H1 (cell line): ENCODE data around the gene PRKCA. TPM values are rescaled to one million over a fixed set of nuclear protein-coding genes. Genes with fewer than 3 reads are reported as not detected.

Source experiments
- CTCF ChIA-PET: fragments of 300-600 bp; sonication (Branson Sonifier 250); formaldehyde crosslinking; loops from one replicate; lab custom pipeline; 2021; ENCODE audit not compliant: partially characterized antibody; lab: Charles Lee
- POLR2A ChIA-PET: fragments of 300-600 bp; sonication (Branson Sonifier 250); formaldehyde crosslinking; loops from one replicate; lab custom pipeline; 2021; ENCODE audit warnings: inconsistent platforms; ENCODE audit not compliant: partially characterized antibody; lab: Charles Lee
- DNase-seq, 2 experiments: peaks; one replicate each; pipeline versions ENCODE4 v3.0.0 to v3.0.0-alpha.2; 2010 to 2022; ENCODE audit warnings: low spot score in 2 of 2, low read depth in 1 of 2, mixed read lengths in 1 of 2
- FAIRE-seq: peaks from 2 replicates; lab custom pipeline; 2011; peaks lifted over from hg19 to GRCh38; lab: Jason Lieb, UNC
- H2AFZ ChIP-seq: 2 replicates; pipeline ENCODE4 v1.8.1; 2012; ENCODE audit warnings: low read length, inconsistent platforms
- H2AK5ac ChIP-seq: 2 replicates; pipeline ENCODE4 v1.6.1; 2013; ENCODE audit warnings: low read depth, low read length
- H2BK120ac ChIP-seq: replicated peaks from 2 replicates; pipeline ENCODE3; 2013; ENCODE audit warnings: low read depth, low read length, inconsistent platforms
- H2BK12ac ChIP-seq: 2 replicates; pipeline ENCODE4 v1.6.1; 2013; ENCODE audit warnings: low read depth, low read length
- H2BK15ac ChIP-seq: 2 replicates; pipeline ENCODE4 v1.6.1; 2013; ENCODE audit warnings: low read length
- H2BK20ac ChIP-seq: 2 replicates; pipeline ENCODE4 v1.6.1; 2013; ENCODE audit warnings: low read length
- H2BK5ac ChIP-seq: 2 replicates; pipeline ENCODE4 v1.6.1; 2013; ENCODE audit warnings: low read depth, low read length
- H3K14ac ChIP-seq: 2 replicates; pipeline ENCODE4 v1.6.1; 2013; ENCODE audit warnings: inconsistent platforms; ENCODE audit not compliant: insufficient read length
- H3K18ac ChIP-seq: 2 replicates; pipeline ENCODE4 v1.6.1; 2013; ENCODE audit warnings: low read length; ENCODE audit errors: extremely low read depth
- H3K23ac ChIP-seq: 2 replicates; pipeline ENCODE4 v1.6.1; 2013; ENCODE audit warnings: inconsistent platforms; ENCODE audit not compliant: insufficient read length
- H3K23me2 ChIP-seq: 2 replicates; pipeline ENCODE4 v1.6.1; 2013; ENCODE audit warnings: low read depth, low read length
- H3K27ac ChIP-seq: 2 replicates; pipeline ENCODE4 v1.6.1; 2011; ENCODE audit warnings: low read depth, low read length, inconsistent platforms
- H3K27me3 ChIP-seq, 4 experiments: replicated peaks in 1 of 4; 1 replicate in 1 of 4; 2 replicates in 3 of 4; pipeline versions ENCODE4 v1.6.1 to v1.8.1; 2011 to 2013; ENCODE audit warnings: low read length in 3 of 4, mild to moderate bottlenecking in 3 of 4, inconsistent platforms in 2 of 4, mixed read lengths in 2 of 4, moderate library complexity in 1 of 4; ENCODE audit not compliant: control insufficient read depth in 3 of 4, insufficient read depth in 3 of 4; ENCODE audit errors: extremely low read depth in 1 of 4
- H3K36me3 ChIP-seq, 4 experiments: 2 replicates each; pipeline versions ENCODE4 v1.6.1 to v1.8.1; 2011 to 2013; ENCODE audit warnings: mild to moderate bottlenecking in 4 of 4, low read length in 3 of 4, moderate library complexity in 2 of 4, control low read depth in 1 of 4, inconsistent platforms in 1 of 4; ENCODE audit not compliant: insufficient read depth in 4 of 4, control insufficient read depth in 2 of 4
- H3K4ac ChIP-seq: replicated peaks from 2 replicates; pipeline ENCODE3; 2013; ENCODE audit warnings: low read length, low read depth, mixed read lengths, inconsistent platforms; ENCODE audit not compliant: insufficient read length
- H3K4me1 ChIP-seq, 4 experiments: replicated peaks in 1 of 4; 1 replicate in 1 of 4; 2 replicates in 3 of 4; pipeline versions ENCODE4 v1.6.1 to v1.8.1; 2011 to 2013; ENCODE audit warnings: low read length in 3 of 4, inconsistent platforms in 2 of 4, mixed read lengths in 1 of 4; ENCODE audit not compliant: insufficient read depth in 4 of 4, control insufficient read depth in 3 of 4
- H3K4me2 ChIP-seq, 2 experiments: 2 replicates each; pipeline versions ENCODE4 v1.6.1 to v1.8.1; 2011 to 2013; ENCODE audit warnings: low read depth in 2 of 2, low read length in 2 of 2, control low read depth in 1 of 2, inconsistent platforms in 1 of 2, mild to moderate bottlenecking in 1 of 2; ENCODE audit not compliant: insufficient read depth in 1 of 2
- H3K4me3 ChIP-seq, 4 experiments: fragments of 200-600, 300-600 bp in 1 of 4; sonication (generic), shearing (Covaris generic), sonication (Bioruptor Twin) in 1 of 4; 2 replicates each; pipeline versions ENCODE4 v1.5.1 to v1.8.1; 2011 to 2016; ENCODE audit warnings: low read length in 4 of 4, low read depth in 3 of 4, control low read depth in 2 of 4, inconsistent platforms in 2 of 4, mild to moderate bottlenecking in 2 of 4, mixed read lengths in 1 of 4, moderate library complexity in 1 of 4; ENCODE audit not compliant: insufficient read depth in 2 of 4; ENCODE audit errors: extremely low read depth in 1 of 4
- H3K56ac ChIP-seq: replicated peaks from 2 replicates; pipeline ENCODE3; 2013; ENCODE audit warnings: low read depth, mild to moderate bottlenecking, mixed read lengths, low read length, inconsistent platforms; ENCODE audit not compliant: insufficient read length
- H3K79me1 ChIP-seq: 2 replicates; pipeline ENCODE4 v1.6.1; 2013; ENCODE audit warnings: low read depth, low read length, control low read depth
- H3K79me2 ChIP-seq, 2 experiments: 2 replicates each; pipeline versions ENCODE4 v1.6.1 to v1.8.1; 2012 to 2013; ENCODE audit warnings: low read length in 2 of 2, mild to moderate bottlenecking in 2 of 2, inconsistent platforms in 1 of 2; ENCODE audit not compliant: insufficient read depth in 2 of 2, control insufficient read depth in 1 of 2
- H3K9ac ChIP-seq, 4 experiments: replicated peaks in 1 of 4; 1 replicate in 1 of 4; 2 replicates in 3 of 4; pipeline versions ENCODE4 v1.6.1 to v1.8.1; 2011 to 2013; ENCODE audit warnings: low read depth in 3 of 4, low read length in 3 of 4, control low read depth in 2 of 4, mild to moderate bottlenecking in 2 of 4, moderate library complexity in 2 of 4, inconsistent platforms in 1 of 4; ENCODE audit errors: extremely low read depth in 1 of 4
- H3K9me3 ChIP-seq, 2 experiments: 2 replicates each; pipeline versions ENCODE4 v1.6.1 to v1.8.1; 2012 to 2013; ENCODE audit warnings: mild to moderate bottlenecking in 2 of 2, moderate library complexity in 2 of 2, control low read depth in 1 of 2, inconsistent platforms in 1 of 2, low read depth in 1 of 2, low read length in 1 of 2, mixed read lengths in 1 of 2; ENCODE audit not compliant: insufficient read depth in 2 of 2
- H4K20me1 ChIP-seq, 2 experiments: replicated peaks in 1 of 2; 2 replicates each; pipeline versions ENCODE3 to v1.8.1; 2011 to 2013; ENCODE audit warnings: inconsistent platforms in 2 of 2, low read length in 2 of 2, mild to moderate bottlenecking in 1 of 2; ENCODE audit not compliant: insufficient read depth in 2 of 2, control insufficient read depth in 1 of 2
- H4K5ac ChIP-seq: 2 replicates; pipeline ENCODE4 v1.6.1; 2013; ENCODE audit warnings: low read length, low read depth, mixed read lengths, inconsistent platforms; ENCODE audit not compliant: insufficient read length
- H4K8ac ChIP-seq: 2 replicates; pipeline ENCODE4 v1.8.0; 2013; ENCODE audit warnings: mild to moderate bottlenecking, moderate library complexity, low read length, inconsistent platforms; ENCODE audit not compliant: insufficient read depth; ENCODE audit errors: extremely low read depth
- H4K91ac ChIP-seq: replicated peaks from 2 replicates; pipeline ENCODE3; 2013; ENCODE audit warnings: low read length, mixed read lengths, inconsistent platforms; ENCODE audit not compliant: insufficient read length
- JUN ChIP-seq: IDR thresholded peaks from 2 replicates; pipeline ENCODE4 v1.6.1; 2011; ENCODE audit warnings: low read depth, mild to moderate bottlenecking, improper control_type of control experiment, low read length
- KDM1A ChIP-seq: fragments of 200-600, 300-600 bp; sonication (generic); IDR thresholded peaks from 2 replicates; pipeline ENCODE4 v1.7.1; 2016; ENCODE audit warnings: mild to moderate bottlenecking, low read length, borderline replicate concordance
- NANOG ChIP-seq: IDR thresholded peaks from 2 replicates; pipeline ENCODE4 v1.6.1; 2011; ENCODE audit warnings: low read length, low read depth, mild to moderate bottlenecking, inconsistent platforms; ENCODE audit not compliant: insufficient read depth, poor library complexity, severe bottlenecking
- WGBS, 2 experiments: shearing (Covaris generic) in 1 of 2; methylation state at CpG; one replicate each; pipeline versions ENCODE4 v1.1.6 to v1.1.7; 2013 to 2015; ENCODE audit warnings: low lambda C conversion rate in 2 of 2, mixed read lengths in 2 of 2, inconsistent platforms in 1 of 2, low coverage in 1 of 2, missing lambda C conversion rate in 1 of 2; ENCODE audit not compliant: insufficient replicate concordance in 2 of 2, insufficient coverage in 1 of 2, insufficient read length in 1 of 2; ENCODE audit errors: extremely low coverage in 1 of 2, missing lambda C conversion rate in 1 of 2; 5-methylcytosine and 5-hydroxymethylcytosine counted together
- polyA plus RNA-seq, 7 experiments: library from polyadenylated mRNA; depleted of rRNA in 3 of 7; stranded (reverse) in 5 of 7; unstranded in 2 of 7; fragments of >200 nt in 5 of 7; fragments of 200-250 nt in 2 of 7; gene quantifications; 1 replicate in 5 of 7; 2 replicates in 1 of 7; 4 replicates in 1 of 7; pipeline versions ENCODE4 v1.2.1 to v1.2.3, GENCODE V29; 2011 to 2013; ENCODE audit warnings: missing spikeins in 2 of 7, mixed read lengths in 2 of 7
- total RNA-seq: library from RNA; stranded (reverse); fragmentation: NEBNext Ultra II Directional; extraction: Animal tissue kit (Norgen Biotek cat#: 25700); gene quantifications from 2 replicates; pipeline ENCODE4 v1.2.1, GENCODE V29; 2021

The PRKCA gene
- total and polyA plus RNA-seq, 2 of the 8 experiments (the other 6 are each of a cell fraction or from before 2014, with no cell fraction given): 5.8 to 17.8 TPM

DNA sequence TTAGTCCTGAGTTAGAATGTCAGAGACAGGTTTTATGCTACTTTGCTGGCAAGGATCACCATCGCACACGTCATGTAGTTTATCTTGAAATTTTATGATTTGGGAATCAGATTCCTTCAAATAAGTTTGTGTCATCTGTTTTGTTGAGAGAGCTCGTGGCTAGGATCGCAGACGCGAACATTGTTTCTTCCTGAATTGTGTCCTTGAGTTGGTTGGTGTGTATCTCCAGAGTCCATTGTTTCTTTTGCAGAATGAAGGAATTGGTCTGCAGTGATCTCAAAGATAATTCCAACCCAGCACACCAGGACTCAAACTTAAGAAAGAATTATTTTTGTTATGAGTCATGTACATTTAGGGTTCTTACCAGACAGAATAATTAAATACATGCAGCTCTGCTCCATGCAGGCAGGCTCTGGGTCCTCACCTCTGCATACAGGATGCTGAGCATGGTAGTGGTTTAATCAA lies 51.6 kb downstream of the PRKCA start:
- Histone ChIP-seq H3K36me3 (no peaks in the 10 kb centered on the region), H4K8ac (no peak overlapping the region), H3K18ac (no peak overlapping the region), H3K4me2 (no peak overlapping the region), H3K23ac (no peak overlapping the region), H3K4me3 (no peak overlapping the region), H3K4ac (no peak overlapping the region), H2BK12ac (no peak overlapping the region), H4K91ac (no peak overlapping the region), H2BK120ac (no peak overlapping the region), H3K14ac (no peak overlapping the region), H3K56ac (no peak overlapping the region), H3K79me2 (peaks cover 0 to 30% of the 10 kb centered on the region in 2 experiments; a peak in 2 of 4 replicates), H3K79me1 (no peaks in the 10 kb centered on the region), H3K9ac (no peak overlapping the region), H3K23me2 (no peaks in the 10 kb centered on the region), H2AFZ (no peak overlapping the region), H2BK20ac (no peak overlapping the region), H3K27me3 (no peaks in the 10 kb centered on the region), H2BK15ac (no peak overlapping the region), H3K4me1 (peaks cover 2 to 6% (median 4%) of the 10 kb centered on the region in 4 experiments; a peak in 3 of 7 replicates), H3K27ac (no peak overlapping the region), H2AK5ac (no peak overlapping the region), H2BK5ac (no peak overlapping the region), H4K5ac (no peak overlapping the region), H3K9me3 (no peaks in the 10 kb centered on the region), H4K20me1 (peaks cover 0 to 3% of the 10 kb centered on the region in 2 experiments)
- FAIRE-seq (no peak), DNase-seq (no peak)
- ChIA-PET POLR2A (no interaction called here), CTCF (interaction anchor here (0.7 to 1.5 kb wide), 2 partner anchors 8 to 9 kb away, joined by 3 to 4 read pairs; no protein-coding TSS in a partner anchor)
- 92% methylated on average over 6 of the region's 6 CpGs; no CpG with 5 or more reads in 1 of the 2 experiments for WGBS, 2 experiments
- no peak for TF ChIP-seq NANOG
- TF ChIP-seq JUN: no peak
- TF ChIP-seq KDM1A: no peak
